ENCODE data around the gene CGB8.

Gene CGB8

GRCh38 chr19:49004133-49004532, 44.8 kb downstream of the CGB8 start:
- DNase-seq = no peak

GRCh38 chr19:48999481-49000325, 49.2 kb downstream of the CGB8 start:
- peak; percentile 54 for DNase-seq

GRCh38 chr19:48997972-48998371, 50.9 kb downstream of the CGB8 start:
- peak; percentile 50 for DNase-seq
